Gastroesophageal sphincter (tissue), 4 donors: ENCODE measurements around the gene STMN1. TPM values are rescaled to one million over a fixed set of nuclear protein-coding genes. Genes with fewer than 3 reads are reported as not detected.

ENCODE experiments used
- ATAC-seq: fragments of 150-250 bp; one replicate; pipeline ENCODE4 v1.9.1; 2016; ENCODE audit warnings: mild to moderate bottlenecking, moderate library complexity
- H3K27ac ChIP-seq, 4 donors: fragments of 200-600 bp; sonication (generic) in 3 of 4; 1 replicate in 3 of 4; 2 replicates in 1 of 4; pipeline ENCODE4 v1.5.1; 2016 to 2019
- H3K27me3 ChIP-seq: fragments of 200-600 bp; sonication (generic); one replicate; pipeline ENCODE4 v1.5.1; 2019
- H3K36me3 ChIP-seq, 2 donors: fragments of 200-600 bp; sonication (generic); one replicate each; pipeline ENCODE4 v1.5.1; 2019; ENCODE audit warnings: control low read depth in 1 of 2
- H3K4me1 ChIP-seq, 3 donors: fragments of 200-600 bp; sonication (generic); 1 replicate in 2 of 3; 2 replicates in 1 of 3; pipeline ENCODE4 v1.5.1; 2016 to 2019; ENCODE audit warnings: control low read depth in 2 of 3
- H3K4me3 ChIP-seq, 2 donors: fragments of 200-600 bp; sonication (generic); one replicate each; pipeline ENCODE4 v1.5.1; 2019; ENCODE audit warnings: mild to moderate bottlenecking in 1 of 2, moderate library complexity in 1 of 2
- H3K9me3 ChIP-seq, 3 donors: fragments of 200-600 bp; sonication (generic); one replicate each; pipeline ENCODE4 v1.5.1; 2017 to 2019; ENCODE audit warnings: control low read depth in 2 of 3
- EP300 ChIP-seq: sonication (generic); formaldehyde crosslinking; IDR thresholded peaks from one replicate; pipeline ENCODE4 v1.6.1; 2017; ENCODE audit warnings: antibody characterized with exemption, mild to moderate bottlenecking
- POLR2A ChIP-seq, 2 donors: fragments of 450-650 bp; IDR thresholded peaks; one replicate each; pipeline ENCODE4 v1.6.1; 2017; ENCODE audit warnings: antibody characterized with exemption in 2 of 2, mild to moderate bottlenecking in 2 of 2, moderate library complexity in 1 of 2
- POLR2AphosphoS5 ChIP-seq: sonication (generic); formaldehyde crosslinking; IDR thresholded peaks from one replicate; pipeline ENCODE4 v1.6.1; 2017; ENCODE audit warnings: antibody characterized with exemption
- WGBS, 2 donors: methylation state at CpG; one replicate each; pipeline ENCODE4 v1.1.5; 2018; ENCODE audit warnings: low coverage in 1 of 2; 5-methylcytosine and 5-hydroxymethylcytosine counted together
- total RNA-seq, 4 donors: library from RNA; depleted of rRNA; stranded (reverse); fragments of >200 nt; gene quantifications; one replicate each; pipeline ENCODE4 v1.1.0, GENCODE V29; 2016
- TF ChIP-seq, protein P1 (sequence below), 4 experiments: fragments of 200-600 bp in 2 of 4; fragments of 450-650 bp in 2 of 4; sonication (generic) in 1 of 4; IDR thresholded peaks; one replicate each; pipeline ENCODE4 v1.5.1; 2017 to 2019; ENCODE audit warnings: antibody characterized with exemption in 4 of 4, mild to moderate bottlenecking in 2 of 4, moderate library complexity in 2 of 4

Gene STMN1
- total RNA-seq, 4 donors from 2014 or later, result 12.2 to 30.0 (median 14.6) TPM

DNA sequence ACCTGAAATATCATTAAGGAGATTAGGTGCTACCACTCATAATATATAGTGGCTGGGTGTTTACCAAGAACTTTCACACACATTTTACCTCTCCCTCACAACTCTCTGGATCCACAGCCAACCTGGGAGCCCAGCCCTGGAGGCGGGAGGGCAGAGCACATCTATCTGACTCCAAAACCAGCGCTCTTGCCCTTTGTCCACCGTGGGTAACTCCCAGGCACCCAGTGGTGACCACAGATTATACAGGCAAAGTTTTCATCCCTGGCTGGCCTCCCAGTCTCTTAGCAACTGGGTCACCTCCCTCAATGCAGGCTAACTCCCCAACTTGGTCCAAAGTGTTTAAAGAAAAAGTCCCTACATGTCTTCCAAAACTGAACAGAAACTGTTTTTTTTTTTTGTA, 33.1 kb downstream of the STMN1 start:
- Histone ChIP-seq H3K27ac (peak overlapping the region in 3 of 4 donors; percentile 9 to 39 (median 30)), H3K36me3 (peaks cover 0 to 26% of the 10 kb centered on the region in 2 donors), H3K4me3 (no peak overlapping the region), H3K27me3 (no peaks in the 10 kb centered on the region), H3K9me3 (no peaks in the 10 kb centered on the region), H3K4me1 (peaks cover 0 to 57% (median 12%) of the 10 kb centered on the region in 3 donors)
- ATAC-seq, result no peak
- WGBS, 2 donors, result 54 to 80% methylated on average over 1 to 2 of the region's 3 CpGs
- TF ChIP-seq POLR2A (IDR thresholded peaks at IDR 0.05), result no peak
- no peak for TF ChIP-seq EP300
- no peak for TF ChIP-seq POLR2AphosphoS5
- TF ChIP-seq, protein P1, sequence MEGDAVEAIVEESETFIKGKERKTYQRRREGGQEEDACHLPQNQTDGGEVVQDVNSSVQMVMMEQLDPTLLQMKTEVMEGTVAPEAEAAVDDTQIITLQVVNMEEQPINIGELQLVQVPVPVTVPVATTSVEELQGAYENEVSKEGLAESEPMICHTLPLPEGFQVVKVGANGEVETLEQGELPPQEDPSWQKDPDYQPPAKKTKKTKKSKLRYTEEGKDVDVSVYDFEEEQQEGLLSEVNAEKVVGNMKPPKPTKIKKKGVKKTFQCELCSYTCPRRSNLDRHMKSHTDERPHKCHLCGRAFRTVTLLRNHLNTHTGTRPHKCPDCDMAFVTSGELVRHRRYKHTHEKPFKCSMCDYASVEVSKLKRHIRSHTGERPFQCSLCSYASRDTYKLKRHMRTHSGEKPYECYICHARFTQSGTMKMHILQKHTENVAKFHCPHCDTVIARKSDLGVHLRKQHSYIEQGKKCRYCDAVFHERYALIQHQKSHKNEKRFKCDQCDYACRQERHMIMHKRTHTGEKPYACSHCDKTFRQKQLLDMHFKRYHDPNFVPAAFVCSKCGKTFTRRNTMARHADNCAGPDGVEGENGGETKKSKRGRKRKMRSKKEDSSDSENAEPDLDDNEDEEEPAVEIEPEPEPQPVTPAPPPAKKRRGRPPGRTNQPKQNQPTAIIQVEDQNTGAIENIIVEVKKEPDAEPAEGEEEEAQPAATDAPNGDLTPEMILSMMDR (IDR thresholded peaks at IDR 0.05), result no peak

DNA sequence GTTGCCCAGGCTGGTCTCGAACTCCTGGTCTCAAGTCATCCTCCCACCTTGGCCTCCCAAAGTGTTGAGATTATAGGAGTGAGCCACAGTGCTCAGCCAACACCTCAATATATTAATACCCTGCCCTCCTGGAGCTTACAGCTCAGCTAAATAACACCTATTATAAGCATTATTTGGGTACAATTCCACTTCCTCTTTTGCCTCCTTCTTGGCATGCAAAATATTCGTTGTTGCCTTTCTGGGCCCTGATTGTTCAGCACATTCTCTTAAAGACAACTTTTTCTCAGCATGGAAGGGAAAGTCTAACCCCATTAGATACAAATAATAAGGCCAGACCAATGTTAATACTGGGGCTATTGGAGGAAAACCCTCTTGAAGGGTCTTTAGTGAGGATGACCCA, 33.5 kb downstream of the STMN1 start:
- no peak overlapping the region for H3K4me3 ChIP-seq
- peaks cover 0 to 57% (median 12%) of the 10 kb centered on the region in 3 donors for H3K4me1 ChIP-seq
- peak overlapping the region in 3 of 4 donors; percentile 9 to 39 (median 30) for H3K27ac ChIP-seq
- ATAC-seq, result no peak
- 40 to 59% methylated on average over 1 to 2 of the region's 2 CpGs for WGBS, 2 donors
- no peaks in the 10 kb centered on the region for H3K9me3 ChIP-seq
- TF ChIP-seq, protein P1 (IDR thresholded peaks at IDR 0.05), result no peak
- TF ChIP-seq POLR2AphosphoS5 (no peak), POLR2A (IDR thresholded peaks at IDR 0.05) (no peak)
- H3K36me3 ChIP-seq, result peaks cover 0 to 30% of the 10 kb centered on the region in 2 donors
- no peaks in the 10 kb centered on the region for H3K27me3 ChIP-seq

DNA sequence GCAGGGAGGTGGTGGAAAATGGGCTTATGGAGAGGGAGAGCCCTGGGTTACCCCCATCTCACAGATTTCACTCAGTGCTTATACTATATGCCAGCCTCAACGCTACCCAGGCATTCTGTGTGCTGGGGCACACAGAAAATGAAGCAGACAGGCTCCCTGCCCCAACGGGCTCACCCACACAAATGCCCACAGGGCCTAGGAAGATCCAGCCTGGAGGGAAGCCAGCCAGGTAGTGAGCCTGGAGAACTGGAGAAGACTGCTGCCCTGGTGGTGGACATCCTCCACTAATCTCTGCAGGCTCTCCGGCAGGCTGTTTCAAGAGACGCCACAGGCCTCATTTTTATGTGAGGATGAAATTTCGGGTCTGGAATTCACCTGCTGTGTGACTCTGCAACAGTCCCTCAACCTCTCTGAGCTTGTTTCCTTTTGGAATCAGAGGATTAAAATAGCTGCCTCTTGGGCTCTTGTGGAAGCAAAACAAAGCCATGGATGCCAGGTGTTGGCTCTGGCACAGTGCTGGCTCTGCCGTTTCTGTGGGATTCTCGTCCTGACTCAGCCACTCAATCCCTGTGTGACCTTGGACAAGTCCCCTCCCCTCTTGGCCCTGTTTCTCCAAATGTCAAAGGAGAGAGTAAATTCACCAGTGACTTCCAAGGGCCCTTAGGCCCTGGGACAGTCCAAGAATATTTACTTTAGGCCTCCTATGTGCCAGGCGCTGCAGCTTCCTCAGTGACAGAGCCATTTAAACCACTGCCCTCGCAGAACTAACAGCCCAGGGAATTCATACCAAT, 34.3 kb downstream of the STMN1 start:
- 44 to 57% methylated on average over 2 to 4 of the region's 9 CpGs for WGBS, 2 donors

DNA sequence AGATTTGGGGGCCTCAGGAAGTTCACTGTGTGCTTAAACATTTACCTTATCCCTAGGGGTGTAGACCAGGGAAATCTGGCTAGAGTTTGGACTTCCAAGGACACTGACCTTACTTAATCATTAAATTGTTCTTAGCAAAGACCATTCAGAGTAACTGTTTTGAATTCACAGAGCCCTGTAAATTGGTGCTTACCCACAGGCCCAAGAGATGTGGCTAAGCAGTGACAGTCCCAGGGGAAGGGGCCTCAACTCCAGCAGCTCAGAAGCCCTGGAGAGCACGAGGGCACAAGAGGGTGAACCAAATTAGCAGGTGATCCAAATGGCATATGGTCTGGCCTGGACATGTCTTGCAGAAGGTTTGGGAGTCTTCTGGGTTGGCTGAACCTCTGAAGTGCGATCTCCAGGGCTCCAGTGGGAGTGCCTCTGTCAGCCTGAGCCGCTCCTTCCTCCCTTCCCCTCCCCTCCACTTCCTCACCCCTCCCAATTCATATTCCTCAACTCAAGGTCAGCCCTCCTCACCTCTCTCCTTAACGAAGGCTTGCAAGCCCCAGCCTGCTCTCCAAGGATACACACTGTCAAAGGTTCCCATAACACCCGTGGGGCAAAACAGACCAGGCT, 35.0 kb downstream of the STMN1 start:
- Histone ChIP-seq H3K4me1 (peaks cover 0 to 52% (median 12%) of the 10 kb centered on the region in 3 donors), H3K27me3 (no peaks in the 10 kb centered on the region), H3K4me3 (no peak overlapping the region), H3K27ac (peak overlapping the region in 1 of 4 donors; percentile 4), H3K9me3 (no peaks in the 10 kb centered on the region), H3K36me3 (peaks cover 0 to 42% of the 10 kb centered on the region in 2 donors)
- TF ChIP-seq POLR2A (IDR thresholded peaks at IDR 0.05), result no peak
- no peak for TF ChIP-seq POLR2AphosphoS5
- TF ChIP-seq, protein P1 (IDR thresholded peaks at IDR 0.05), result no peak
- TF ChIP-seq EP300, result no peak
- ATAC-seq, result no peak
- WGBS, 2 donors, result 27% methylated on average over 2 of the region's 5 CpGs; no CpG with 5 or more reads in 1 of the 2 donors

More for the DNA sequence above, 34.3 kb downstream of the STMN1 start:
- peaks cover 0 to 37% of the 10 kb centered on the region in 2 donors for H3K36me3 ChIP-seq
- peaks cover 0 to 57% (median 12%) of the 10 kb centered on the region in 3 donors for H3K4me1 ChIP-seq
- H3K4me3 ChIP-seq, result no peak overlapping the region
- peak overlapping the region in 2 of 4 donors; percentile 4 to 39 for H3K27ac ChIP-seq
- no peak for ATAC-seq
- no peaks in the 10 kb centered on the region for H3K27me3 ChIP-seq
- TF ChIP-seq POLR2A (IDR thresholded peaks at IDR 0.05) (no peak), POLR2AphosphoS5 (no peak), EP300 (no peak)
- TF ChIP-seq, protein P1 (IDR thresholded peaks at IDR 0.05), result no peak
- H3K9me3 ChIP-seq, result no peaks in the 10 kb centered on the region
